ENCODE results near the gene DSCAML1. TPM values are rescaled to one million over a fixed set of nuclear protein-coding genes. Genes with fewer than 3 reads are reported as not detected.

Gene DSCAML1
- total RNA-seq, 1 donor from 2014 or later = 0.16 TPM

GRCh38 chr11:117480221-117480620 is 316.8 kb downstream of the DSCAML1 start:
- Histone ChIP-seq H3K4me2 (ENCODE audit: low read length) (no peak overlapping the region), H2AFZ (ENCODE audit: low read depth, low read length) (no peak overlapping the region), H3K4me3 (ENCODE audit: insufficient read depth, low read depth, low read length) (no peak overlapping the region), H3K9ac (ENCODE audit: low read length) (no peak overlapping the region), H3K27ac (ENCODE audit: low read depth, low read length) (no peak overlapping the region), H3K9me3 (ENCODE audit: insufficient read depth, low read depth, low read length) (no peaks in the 10 kb centered on the region), H3K36me3 (ENCODE audit: insufficient read depth, low read length) (no peaks in the 10 kb centered on the region), H3K27me3 (ENCODE audit: insufficient read depth, low read length) (peaks cover 13% of the 10 kb centered on the region), H3K79me2 (ENCODE audit: insufficient read depth, low read length) (no peaks in the 10 kb centered on the region), H4K20me1 (ENCODE audit: insufficient read depth, low read length) (no peaks in the 10 kb centered on the region), H3K4me1 (ENCODE audit: insufficient read depth, low read length) (no peaks in the 10 kb centered on the region)
- Mint-ChIP-seq H3K4me1 (ENCODE audit: low read depth, unreplicated experiment) (peaks cover 10% of the 10 kb centered on the region), H3K36me3 (ENCODE audit: low read depth, unreplicated experiment) (peaks cover 4% of the 10 kb centered on the region), H3K27ac (ENCODE audit: unreplicated experiment) (no peak overlapping the region), H3K9me3 (ENCODE audit: unreplicated experiment) (peaks cover 2% of the 10 kb centered on the region), H3K4me3 (ENCODE audit: unreplicated experiment) (no peak overlapping the region), H3K27me3 (ENCODE audit: low read depth, unreplicated experiment) (peaks cover 56% of the 10 kb centered on the region)
- DNase-seq (ENCODE audit: low read depth) = no peak
- no peak for FAIRE-seq
- TF ChIP-seq EZH2 (IDR thresholded peaks at IDR 0.05; ENCODE audit: insufficient read depth, low read length) (no peak), CTCF (IDR thresholded peaks at IDR 0.05; ENCODE audit: insufficient read depth, low read depth, low read length) (no peak)

DNA sequence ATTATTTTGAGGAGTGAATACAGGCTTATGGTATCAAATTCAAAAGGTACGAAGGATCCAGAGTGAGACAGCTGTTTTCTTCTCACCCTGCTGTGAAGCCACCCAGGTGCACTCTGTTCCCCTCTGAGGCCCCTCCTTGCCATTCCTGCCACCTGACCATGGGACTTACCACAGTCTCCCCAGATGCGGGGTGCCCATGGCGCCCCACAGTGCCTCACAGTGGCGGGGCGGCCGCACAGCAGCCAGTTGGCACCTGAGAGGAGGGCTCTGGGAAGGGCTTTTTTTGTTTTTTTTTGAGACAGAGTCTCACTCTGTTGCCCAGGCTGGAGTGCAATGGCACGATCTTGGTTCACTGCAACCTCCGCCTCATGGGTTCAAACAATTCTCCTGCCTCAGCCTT is 317.6 kb downstream of the DSCAML1 start:
- no peak overlapping the region for H3K4me3 Mint-ChIP-seq (ENCODE audit: unreplicated experiment)
- no peak overlapping the region for H3K27ac ChIP-seq (ENCODE audit: low read depth, low read length)
- H4K20me1 ChIP-seq (ENCODE audit: insufficient read depth, low read length) = no peaks in the 10 kb centered on the region
- H3K27ac Mint-ChIP-seq (ENCODE audit: unreplicated experiment) = no peak overlapping the region
- no peak overlapping the region for H3K9ac ChIP-seq (ENCODE audit: low read length)
- no peak overlapping the region for H3K4me2 ChIP-seq (ENCODE audit: low read length)
- FAIRE-seq = no peak
- TF ChIP-seq EZH2 (IDR thresholded peaks at IDR 0.05; ENCODE audit: insufficient read depth, low read length) (no peak), CTCF (IDR thresholded peaks at IDR 0.05; ENCODE audit: insufficient read depth, low read depth, low read length) (no peak)
- no peaks in the 10 kb centered on the region for H3K9me3 ChIP-seq (ENCODE audit: insufficient read depth, low read depth, low read length)
- no peak overlapping the region for H2AFZ ChIP-seq (ENCODE audit: low read depth, low read length)
- H3K36me3 ChIP-seq (ENCODE audit: insufficient read depth, low read length) = no peaks in the 10 kb centered on the region
- H3K79me2 ChIP-seq (ENCODE audit: insufficient read depth, low read length) = no peaks in the 10 kb centered on the region
- peaks cover 56% of the 10 kb centered on the region for H3K27me3 Mint-ChIP-seq (ENCODE audit: low read depth, unreplicated experiment)
- peaks cover 9% of the 10 kb centered on the region for H3K4me1 Mint-ChIP-seq (ENCODE audit: low read depth, unreplicated experiment)
- peaks cover 13% of the 10 kb centered on the region for H3K27me3 ChIP-seq (ENCODE audit: insufficient read depth, low read length)
- no peaks in the 10 kb centered on the region for H3K4me1 ChIP-seq (ENCODE audit: insufficient read depth, low read length)
- H3K4me3 ChIP-seq (ENCODE audit: insufficient read depth, low read depth, low read length) = no peak overlapping the region
- H3K36me3 Mint-ChIP-seq (ENCODE audit: low read depth, unreplicated experiment) = peaks cover 4% of the 10 kb centered on the region
- no peak for DNase-seq (ENCODE audit: low read depth)
- peaks cover 4% of the 10 kb centered on the region for H3K9me3 Mint-ChIP-seq (ENCODE audit: unreplicated experiment)

- no peak for DNase-seq (ENCODE audit: low read depth)
- H3K9me3 Mint-ChIP-seq (ENCODE audit: unreplicated experiment) = peaks cover 4% of the 10 kb centered on the region
- no peak overlapping the region for H3K4me3 Mint-ChIP-seq (ENCODE audit: unreplicated experiment)
- H3K4me1 Mint-ChIP-seq (ENCODE audit: low read depth, unreplicated experiment) = peaks cover 4% of the 10 kb centered on the region
- Histone ChIP-seq H2AFZ (ENCODE audit: low read depth, low read length) (no peak overlapping the region), H3K36me3 (ENCODE audit: insufficient read depth, low read length) (no peaks in the 10 kb centered on the region), H3K79me2 (ENCODE audit: insufficient read depth, low read length) (no peaks in the 10 kb centered on the region), H3K4me2 (ENCODE audit: low read length) (no peak overlapping the region), H3K9ac (ENCODE audit: low read length) (no peak overlapping the region), H3K9me3 (ENCODE audit: insufficient read depth, low read depth, low read length) (no peaks in the 10 kb centered on the region), H3K27ac (ENCODE audit: low read depth, low read length) (no peak overlapping the region), H4K20me1 (ENCODE audit: insufficient read depth, low read length) (no peaks in the 10 kb centered on the region), H3K27me3 (ENCODE audit: insufficient read depth, low read length) (peaks cover 10% of the 10 kb centered on the region), H3K4me3 (ENCODE audit: insufficient read depth, low read depth, low read length) (no peak overlapping the region), H3K4me1 (ENCODE audit: insufficient read depth, low read length) (no peaks in the 10 kb centered on the region)
- no peak for FAIRE-seq
- H3K27me3 Mint-ChIP-seq (ENCODE audit: low read depth, unreplicated experiment) = peaks cover 60% of the 10 kb centered on the region
- H3K27ac Mint-ChIP-seq (ENCODE audit: unreplicated experiment) = no peak overlapping the region
- H3K36me3 Mint-ChIP-seq (ENCODE audit: low read depth, unreplicated experiment) = peaks cover 4% of the 10 kb centered on the region
- TF ChIP-seq CTCF (IDR thresholded peaks at IDR 0.05; ENCODE audit: insufficient read depth, low read depth, low read length) (no peak), EZH2 (IDR thresholded peaks at IDR 0.05; ENCODE audit: insufficient read depth, low read length) (no peak)
Measured at GRCh38 chr11:117478926-117479325, 318.1 kb downstream of the DSCAML1 start.
